Heart right ventricle (tissue), 16 donors: ENCODE results near the gene GPR158. TPM values are rescaled to one million over a fixed set of nuclear protein-coding genes. Genes with fewer than 3 reads are reported as not detected.

Experiments
- ATAC-seq, 8 donors: fragments of 200-7000 bp; cut with Tn5 transposase; one replicate each; pipeline ENCODE4 v1.9.1; 2020; ENCODE audit warnings: mild to moderate bottlenecking in 8 of 8, moderate library complexity in 8 of 8, moderate number of reproducible peaks in 1 of 8
- DNase-seq, 2 donors: peaks; one replicate each; pipeline ENCODE4 v3.0.0-alpha.2; 2020
- H3K27ac ChIP-seq, 10 donors: fragments of 200-600 bp; sonication (generic) in 2 of 10; one replicate each; pipeline versions ENCODE4 v1.5.0 to v1.8.0; 2020 to 2022; ENCODE audit warnings: mild to moderate bottlenecking in 3 of 10
- H3K27me3 ChIP-seq, 7 donors: fragments of 200-600 bp; one replicate each; pipeline ENCODE4 v1.8.0; 2021 to 2022; ENCODE audit warnings: mild to moderate bottlenecking in 2 of 7
- H3K36me3 ChIP-seq, 9 donors: fragments of 200-600 bp; sonication (generic) in 1 of 9; one replicate each; pipeline versions ENCODE4 v1.5.0 to v1.8.0; 2020 to 2022; ENCODE audit warnings: mild to moderate bottlenecking in 2 of 9
- H3K4me1 ChIP-seq, 9 donors: fragments of 200-600 bp; sonication (generic) in 1 of 9; one replicate each; pipeline versions ENCODE4 v1.5.0 to v1.8.0; 2020 to 2022; ENCODE audit warnings: mild to moderate bottlenecking in 4 of 9
- H3K4me3 ChIP-seq, 10 donors: fragments of 200-600 bp; sonication (generic) in 2 of 10; one replicate each; pipeline versions ENCODE4 v1.5.0 to v1.8.0; 2020 to 2022; ENCODE audit warnings: mild to moderate bottlenecking in 7 of 10, moderate library complexity in 2 of 10
- H3K9me3 ChIP-seq, 11 donors: fragments of 200-600 bp in 10 of 11; sonication (generic) in 2 of 11; one replicate each; pipeline versions ENCODE4 v1.5.0 to v1.8.0; 2013 to 2022; ENCODE audit warnings: mild to moderate bottlenecking in 2 of 11, control low read depth in 1 of 11, moderate library complexity in 1 of 11
- WGBS, 2 donors: extraction: QIAGEN DNeasy Blood & Tissue Kit; methylation state at CpG; one replicate each; pipeline ENCODE4 v1.1.7; 2013; ENCODE audit warnings: inconsistent platforms in 1 of 2; 5-methylcytosine and 5-hydroxymethylcytosine counted together
- intact Hi-C, 10 donors: fragments of 100-400 bp; cut with DNase I; formaldehyde crosslinking; loops; one replicate each; pipeline versions ENCODE4 v1.11.1 to v1.14.2; 2022
- polyA plus RNA-seq, 2 donors: library from polyadenylated mRNA; stranded (reverse); fragments of 200-250 nt; gene quantifications; one replicate each; pipeline ENCODE4 v1.2.3, GENCODE V29; 2013
- total RNA-seq, 10 donors: library from RNA; stranded (reverse); fragmentation: NEBNext Ultra II Directional in 3 of 10; extraction: Animal tissue kit (Norgen Biotek cat#: 25700) in 3 of 10; gene quantifications; one replicate each; pipeline versions ENCODE4 v1.2.1 to v1.2.4, GENCODE V29; 2021 to 2023
- TF ChIP-seq, protein P1 (sequence below), 9 donors: fragments of 200-600 bp; sonication (generic) in 2 of 9; IDR thresholded peaks; one replicate each; pipeline versions ENCODE4 v1.5.0 to v1.8.0; 2021 to 2022; ENCODE audit warnings: antibody characterized with exemption in 9 of 9, mild to moderate bottlenecking in 5 of 9, moderate library complexity in 1 of 9
- donor health status: Arrhythmogenic right ventricular cardiomyopathy.
- donor health status: ischemic (EF 13 %, LVEDD 7.1; RV severe dilation, severe dysfunction).
- donor health status: healthy with polysubstance abuse.
- donor health status: DM: no; HTN: yes; CAD: no.
- donor health status: DM: no; HTN: no; CAD: no.
- donor health status: ischemic (EF 25% LVEDD 6.9; RV normal size, moderate dysfunction).
- donor health status: ischemic (EF 25% LVEDD 5.7; RV mildly dilated, moderate dysfunction).
- donor health status: healthy.
- donor health status: DM: yes; HTN: yes; CAD: no.
- donor health status: Ischemic cardiomyopathy.
- donor health status: ischemic (EF 35%, LVEDD 5.7; RV mildly dilated, moderate dysfunction).
- donor health status: nonischemic (EF 11% LVEDD 7.7; RV severe dilation, severe dysfunction).
- donor health status: DM: yes; HTN: yes; CAD: no.
- donor health status: PGD.
- donor health status: ischemic (EF 29% LVEDD 5.4; RV normal size, mild dysfunction).
- donor health status: nonischemic (EF 23%, LVEDD 6.1; RV moderate dilation, normal function).

GPR158 gene
- total and polyA plus RNA-seq, 12 donors: under 0.01 to 0.04 TPM; not detected in 10

DNA sequence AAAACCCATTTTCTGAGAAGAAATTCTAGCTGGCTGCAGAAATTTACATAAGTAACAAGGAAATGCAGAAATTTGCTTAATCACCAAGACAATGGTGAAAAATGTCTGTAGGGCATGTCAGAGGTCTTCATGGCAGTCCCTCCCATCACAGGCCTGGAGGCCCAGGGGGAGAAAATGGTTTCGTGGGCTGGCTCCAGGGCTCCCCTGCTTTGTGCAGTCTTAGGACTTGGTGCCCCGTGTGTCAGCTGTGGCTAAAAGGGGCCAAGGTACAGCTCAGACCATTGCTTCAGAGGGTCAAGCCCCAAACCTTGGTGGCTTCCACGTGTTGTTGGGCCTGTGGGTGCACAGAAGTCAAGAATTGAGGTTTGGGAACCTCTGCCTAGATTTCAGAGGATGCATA, 215.9 kb downstream of the GPR158 start:
- 50 to 52% methylated on average over 3 of the region's 3 CpGs for WGBS, 2 donors
- H3K4me1 ChIP-seq: no peaks in the 10 kb centered on the region
- peaks cover 0 to 52% (median 10%) of the 10 kb centered on the region in 11 donors for H3K9me3 ChIP-seq
- ATAC-seq (no peak), DNase-seq (no peak)
- intact Hi-C loops: no loop called here
- H3K4me3 ChIP-seq: no peak overlapping the region
- no peak overlapping the region for H3K27ac ChIP-seq
- H3K36me3 ChIP-seq: no peaks in the 10 kb centered on the region
- TF ChIP-seq, protein P1, sequence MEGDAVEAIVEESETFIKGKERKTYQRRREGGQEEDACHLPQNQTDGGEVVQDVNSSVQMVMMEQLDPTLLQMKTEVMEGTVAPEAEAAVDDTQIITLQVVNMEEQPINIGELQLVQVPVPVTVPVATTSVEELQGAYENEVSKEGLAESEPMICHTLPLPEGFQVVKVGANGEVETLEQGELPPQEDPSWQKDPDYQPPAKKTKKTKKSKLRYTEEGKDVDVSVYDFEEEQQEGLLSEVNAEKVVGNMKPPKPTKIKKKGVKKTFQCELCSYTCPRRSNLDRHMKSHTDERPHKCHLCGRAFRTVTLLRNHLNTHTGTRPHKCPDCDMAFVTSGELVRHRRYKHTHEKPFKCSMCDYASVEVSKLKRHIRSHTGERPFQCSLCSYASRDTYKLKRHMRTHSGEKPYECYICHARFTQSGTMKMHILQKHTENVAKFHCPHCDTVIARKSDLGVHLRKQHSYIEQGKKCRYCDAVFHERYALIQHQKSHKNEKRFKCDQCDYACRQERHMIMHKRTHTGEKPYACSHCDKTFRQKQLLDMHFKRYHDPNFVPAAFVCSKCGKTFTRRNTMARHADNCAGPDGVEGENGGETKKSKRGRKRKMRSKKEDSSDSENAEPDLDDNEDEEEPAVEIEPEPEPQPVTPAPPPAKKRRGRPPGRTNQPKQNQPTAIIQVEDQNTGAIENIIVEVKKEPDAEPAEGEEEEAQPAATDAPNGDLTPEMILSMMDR (IDR thresholded peaks at IDR 0.05): no peak
- H3K27me3 ChIP-seq: no peaks in the 10 kb centered on the region

- WGBS, 2 donors: 65 to 75% methylated on average over 3 of the region's 3 CpGs
- TF ChIP-seq, protein P1 (IDR thresholded peaks at IDR 0.05): no peak
These were observed 217.3 kb downstream of the GPR158 start for GRCh38 chr10:25392132-25392531.

GRCh38 chr10:25393621-25394020, 218.8 kb downstream of the GPR158 start:
- peaks cover 0 to 30% (median 0%) of the 10 kb centered on the region in 11 donors for H3K9me3 ChIP-seq

More at GRCh38 chr10:25392132-25392531, 217.3 kb downstream of the GPR158 start:
- intact Hi-C loops: no loop called here
- Histone ChIP-seq H3K4me1 (no peaks in the 10 kb centered on the region), H3K27me3 (no peaks in the 10 kb centered on the region), H3K27ac (no peak overlapping the region), H3K4me3 (no peak overlapping the region), H3K36me3 (no peaks in the 10 kb centered on the region), H3K9me3 (peaks cover 0 to 38% (median 0%) of the 10 kb centered on the region in 11 donors)
- DNase-seq (no peak), ATAC-seq (no peak)

GRCh38 chr10:25398680-25399079, 223.9 kb downstream of the GPR158 start:
- WGBS, 2 donors: 58 to 64% methylated on average over 3 of the region's 3 CpGs
- no peak overlapping the region for H3K27ac ChIP-seq
- H3K9me3 ChIP-seq: no peaks in the 10 kb centered on the region
- no peaks in the 10 kb centered on the region for H3K4me1 ChIP-seq
- TF ChIP-seq, protein P1 (IDR thresholded peaks at IDR 0.05): no peak
- intact Hi-C loops: no loop called here
- no peak overlapping the region for H3K4me3 ChIP-seq
- DNase-seq (no peak), ATAC-seq (no peak)
- no peaks in the 10 kb centered on the region for H3K27me3 ChIP-seq
- no peaks in the 10 kb centered on the region for H3K36me3 ChIP-seq

More at GRCh38 chr10:25393621-25394020, 218.8 kb downstream of the GPR158 start:
- TF ChIP-seq, protein P1 (IDR thresholded peaks at IDR 0.05): no peak
- no peaks in the 10 kb centered on the region for H3K36me3 ChIP-seq
- no peak for ATAC-seq
- intact Hi-C loops: no loop called here
- H3K27me3 ChIP-seq: no peaks in the 10 kb centered on the region
- DNase-seq: no peak
- H3K27ac ChIP-seq: no peak overlapping the region
- H3K4me3 ChIP-seq: no peak overlapping the region
- H3K4me1 ChIP-seq: no peaks in the 10 kb centered on the region
- WGBS, 2 donors: 46 to 68% methylated on average over 2 of the region's 2 CpGs
